Measurements from ENCODE around the gene VIPR2.

DNA sequence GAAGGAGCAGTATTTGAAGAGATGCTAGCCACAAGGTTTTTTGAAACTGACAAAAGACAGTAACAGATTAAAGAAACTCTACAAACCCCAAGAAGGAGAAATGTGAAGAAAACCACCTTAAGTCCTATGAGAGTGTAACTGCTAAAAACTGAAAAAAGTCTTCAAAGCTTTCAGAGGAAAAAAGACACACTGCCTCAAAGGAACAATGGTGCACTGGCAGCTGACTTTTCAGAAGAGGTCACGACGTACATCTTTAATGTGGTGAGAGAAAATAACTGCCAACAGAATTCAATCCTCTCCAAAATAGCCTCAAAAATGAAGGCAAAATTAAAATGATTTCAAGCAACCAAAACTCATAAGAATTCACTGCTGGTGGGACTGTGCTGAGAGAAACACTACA lies 94.0 kb downstream of the VIPR2 start:
- TF ChIP-seq YY1 (IDR thresholded peaks at IDR 0.05; ENCODE audit: insufficient read depth, insufficient read length) (no peak), SUZ12 (IDR thresholded peaks at IDR 0.05; ENCODE audit: extremely low read depth, insufficient read depth, insufficient read length) (no peak)

Measured in NT2/D1 (cell line).